Measurements from ENCODE around the gene GDNF. TPM values are rescaled to one million over a fixed set of nuclear protein-coding genes. Genes with fewer than 3 reads are reported as not detected.
"Not testable (repeated sequence)": the region's sequence is repeated elsewhere in the genome, so short reads cannot be mapped to it uniquely, and the experiment has no call there.

Gene GDNF
- total RNA-seq, 2 donors from 2014 or later = 0.82 to 1.6 TPM

DNA sequence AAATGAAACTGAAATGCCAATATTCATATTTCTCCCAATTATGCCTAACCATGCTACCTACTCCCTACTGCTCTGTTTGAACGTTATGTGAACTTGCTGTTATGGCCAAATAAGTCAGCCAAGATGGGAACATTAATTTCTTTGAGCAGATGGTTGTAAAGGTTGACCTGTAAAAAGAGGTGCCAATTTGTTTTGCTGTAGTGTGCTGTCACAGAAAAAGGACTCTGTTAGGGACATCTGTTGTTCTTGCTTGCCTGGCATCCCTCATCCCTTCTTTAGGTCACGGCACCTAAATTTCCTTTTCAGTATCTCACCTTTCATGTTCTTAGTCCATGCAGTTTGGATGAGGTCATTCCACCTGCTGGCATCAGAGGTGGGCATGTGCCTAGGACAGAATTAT is 35.4 kb downstream of the GDNF start:
- no peaks in the 10 kb centered on the region for H3K4me1 ChIP-seq
- H3K27me3 ChIP-seq = no peaks in the 10 kb centered on the region
- no peaks in the 10 kb centered on the region for H3K36me3 ChIP-seq
- TF ChIP-seq CTCF (IDR thresholded peaks at IDR 0.05) = no peak
- H3K9ac ChIP-seq (ENCODE audit: low read depth in 2 of 2, low read length in 2 of 2) = no peak overlapping the region
- DNase-seq = no peak
- intact Hi-C loops (cut with DNase I) = no loop called here
- no peak overlapping the region for H3K4me3 ChIP-seq
- no peak overlapping the region for H3K27ac ChIP-seq
- no peaks in the 10 kb centered on the region for H3K9me3 ChIP-seq

DNA sequence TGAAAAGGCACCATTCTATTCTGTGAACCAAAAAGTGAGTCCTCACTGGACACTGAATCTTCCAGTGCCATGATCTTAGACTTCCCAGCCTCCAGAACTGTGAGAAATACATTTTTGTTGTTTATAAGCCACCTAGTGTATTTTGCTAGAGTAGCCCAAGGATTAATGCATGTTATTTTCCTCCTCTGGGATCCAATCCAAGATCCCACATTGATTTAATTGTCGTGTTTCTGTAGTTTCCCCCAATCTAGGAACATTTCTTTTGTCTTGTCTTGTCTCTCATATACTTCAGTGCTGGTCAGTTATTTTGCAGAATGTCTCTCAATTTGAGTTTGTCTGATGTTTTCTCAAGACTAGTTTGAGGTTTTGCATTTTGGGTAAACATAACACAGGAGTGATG is 36.4 kb downstream of the GDNF start:
- no peak overlapping the region for H3K9ac ChIP-seq (ENCODE audit: low read depth in 2 of 2, low read length in 2 of 2)
- no peaks in the 10 kb centered on the region for H3K9me3 ChIP-seq
- H3K27me3 ChIP-seq = no peaks in the 10 kb centered on the region
- no peak for DNase-seq
- no peak overlapping the region for H3K27ac ChIP-seq
- no peaks in the 10 kb centered on the region for H3K36me3 ChIP-seq
- no peak for TF ChIP-seq CTCF (IDR thresholded peaks at IDR 0.05)
- intact Hi-C loops (cut with DNase I) = no loop called here
- no peak overlapping the region for H3K4me3 ChIP-seq
- no peaks in the 10 kb centered on the region for H3K4me1 ChIP-seq

- Histone ChIP-seq H3K9ac (ENCODE audit: low read depth in 2 of 2, low read length in 2 of 2) (no peak overlapping the region), H3K4me3 (no peak overlapping the region), H3K9me3 (no peaks in the 10 kb centered on the region), H3K36me3 (no peaks in the 10 kb centered on the region), H3K4me1 (no peaks in the 10 kb centered on the region), H3K27me3 (no peaks in the 10 kb centered on the region), H3K27ac (no peak overlapping the region)
- TF ChIP-seq CTCF (IDR thresholded peaks at IDR 0.05) = no peak
- intact Hi-C loops (cut with DNase I) = no loop called here
- no peak for DNase-seq
These were observed 38.3 kb downstream of the GDNF start for GRCh38 chr5:37801521-37801920.

DNA sequence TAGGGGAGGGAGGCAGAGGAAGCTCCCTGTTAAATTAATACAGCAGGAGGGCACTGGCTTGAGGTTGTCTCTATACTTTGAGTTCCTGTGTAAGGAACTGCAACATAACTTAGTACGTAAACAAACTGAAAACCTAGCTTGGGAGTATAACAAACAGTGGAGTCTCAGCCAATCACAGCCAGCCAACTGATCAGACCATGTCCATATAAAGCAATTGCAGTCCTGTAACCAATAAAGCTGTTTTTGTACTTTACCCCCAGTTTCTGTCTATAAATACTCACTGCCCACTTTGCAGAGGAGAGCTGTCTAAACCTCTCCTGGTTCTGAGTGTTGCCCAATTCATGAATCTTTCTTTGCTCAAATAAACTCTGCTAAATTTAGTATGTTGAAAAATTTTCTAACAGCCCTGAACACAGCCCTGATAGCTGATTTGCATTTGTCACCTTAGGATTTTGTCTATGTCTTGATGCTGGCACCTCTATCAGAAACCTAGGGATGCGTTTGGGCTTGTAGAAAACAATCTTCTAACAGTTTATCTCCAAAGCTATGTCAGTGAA is 39.9 kb downstream of the GDNF start:
- no peaks in the 10 kb centered on the region for H3K9me3 ChIP-seq
- intact Hi-C loops (cut with DNase I) = no loop called here
- no peak overlapping the region for H3K9ac ChIP-seq (ENCODE audit: low read depth in 2 of 2, low read length in 2 of 2)
- TF ChIP-seq CTCF (IDR thresholded peaks at IDR 0.05) = no peak
- no peak overlapping the region for H3K27ac ChIP-seq
- H3K4me3 ChIP-seq = no peak overlapping the region
- no peaks in the 10 kb centered on the region for H3K27me3 ChIP-seq
- no peak for DNase-seq
- no peaks in the 10 kb centered on the region for H3K36me3 ChIP-seq
- no peaks in the 10 kb centered on the region for H3K4me1 ChIP-seq

- DNase-seq; H3K36me3 ChIP-seq; H3K9me3 ChIP-seq; H3K27ac ChIP-seq; H3K27me3 ChIP-seq; H3K4me1 ChIP-seq; H3K4me3 ChIP-seq; intact Hi-C loops (cut with DNase I); H3K9ac ChIP-seq (ENCODE audit: low read depth in 2 of 2, low read length in 2 of 2): not testable (repeated sequence)
These were observed 43.4 kb downstream of the GDNF start for GRCh38 chr5:37796435-37796834.

DNA sequence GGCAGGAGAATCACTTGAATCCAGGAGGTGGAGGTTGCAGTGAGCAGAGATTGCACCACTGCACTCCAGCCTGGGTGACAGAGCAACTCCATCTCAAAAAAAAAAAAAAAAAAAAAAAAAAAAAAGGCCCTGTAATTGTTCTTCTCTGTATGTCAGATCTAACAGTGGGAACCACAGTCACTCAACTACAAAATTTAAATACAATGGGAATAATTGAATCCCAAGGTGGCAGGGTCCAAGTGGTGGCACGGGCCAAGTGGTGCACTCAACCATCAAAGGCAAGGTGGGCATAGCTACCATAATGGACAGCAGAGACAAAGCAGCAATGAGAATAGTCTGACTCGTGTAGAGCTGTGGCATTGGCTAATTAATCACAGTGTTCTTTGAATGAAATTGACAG is 44.5 kb downstream of the GDNF start:
- not testable (repeated sequence) for H3K27ac ChIP-seq; H3K36me3 ChIP-seq; H3K9ac ChIP-seq (ENCODE audit: low read depth in 2 of 2, low read length in 2 of 2)

More for the DNA sequence above, 44.5 kb downstream of the GDNF start:
- H3K27me3 ChIP-seq; intact Hi-C loops (cut with DNase I); H3K9me3 ChIP-seq; H3K4me3 ChIP-seq; H3K4me1 ChIP-seq; DNase-seq: not testable (repeated sequence)

All from colonic mucosa (tissue), 4 donors.